SK-N-SH (cell line): ENCODE results near the gene SIRT5. TPM values are rescaled to one million over a fixed set of nuclear protein-coding genes. Genes with fewer than 3 reads are reported as not detected.

Source experiments
- CTCF ChIA-PET: fragments of 300-600, 350-600 bp; formaldehyde crosslinking; extraction: SDS; loops from one replicate; lab custom pipeline; 2021; lab: Yijun Ruan, JAX
- POLR2A ChIA-PET: fragments of 350-600 bp; sonication (Branson Sonifier 250); formaldehyde crosslinking; extraction: SDS; loops from one replicate; lab custom pipeline; 2020; ENCODE audit warnings: antibody characterized with exemption, inconsistent platforms; lab: Yijun Ruan, JAX
- DNase-seq: peaks from one replicate; pipeline ENCODE4 v3.0.0; 2012
- H2AFZ ChIP-seq: fragments of 200-600 bp; sonication (generic); 2 replicates; pipeline ENCODE4 v1.8.1; 2016; ENCODE audit warnings: antibody characterized with exemption, mild to moderate bottlenecking, low read depth
- H3F3A ChIP-seq: fragments of 200-600 bp; sonication (generic); replicated peaks from 2 replicates; pipeline ENCODE3; 2016; ENCODE audit warnings: antibody characterized with exemption, mild to moderate bottlenecking; ENCODE audit not compliant: insufficient read depth
- H3K27ac ChIP-seq, 2 experiments: fragments of 200-500 bp in 1 of 2; fragments of 200-600 bp in 1 of 2; sonication (Bioruptor generic) in 1 of 2; sonication (generic), shearing (Covaris generic) in 1 of 2; 2 replicates each; pipeline versions ENCODE4 v1.5.1 to v1.6.1; 2014 to 2016; ENCODE audit warnings: low read depth in 2 of 2, inconsistent platforms in 1 of 2, low read length in 1 of 2, mild to moderate bottlenecking in 1 of 2, mixed read lengths in 1 of 2
- H3K27me3 ChIP-seq: fragments of 200-600 bp; sonication (generic), shearing (Covaris generic); 2 replicates; pipeline ENCODE4 v1.6.1; 2016; ENCODE audit warnings: mixed run types; ENCODE audit not compliant: insufficient read depth
- H3K36me3 ChIP-seq, 2 experiments: fragments of 200-500 bp in 1 of 2; fragments of 200-600 bp in 1 of 2; sonication (Bioruptor generic) in 1 of 2; sonication (generic) in 1 of 2; replicated peaks in 1 of 2; 2 replicates each; pipeline versions ENCODE3 to v1.5.1; 2014 to 2016; ENCODE audit warnings: low read length in 1 of 2, mild to moderate bottlenecking in 1 of 2; ENCODE audit not compliant: insufficient read depth in 2 of 2, control insufficient read depth in 1 of 2
- H3K4me1 ChIP-seq, 2 experiments: fragments of 200-500 bp in 1 of 2; fragments of 200-600 bp in 1 of 2; sonication (Bioruptor generic) in 1 of 2; sonication (generic), shearing (Covaris generic) in 1 of 2; 2 replicates each; pipeline versions ENCODE4 v1.5.1 to v1.6.1; 2014 to 2016; ENCODE audit warnings: low read depth in 1 of 2, low read length in 1 of 2, mixed run types in 1 of 2; ENCODE audit not compliant: insufficient read depth in 2 of 2, control insufficient read depth in 1 of 2
- H3K4me2 ChIP-seq: fragments of 200-600 bp; sonication (generic), shearing (Covaris generic); 2 replicates; pipeline ENCODE4 v1.6.1; 2017; ENCODE audit warnings: mixed run types
- H3K4me3 ChIP-seq, 2 experiments: fragments of 200-500 bp in 1 of 2; fragments of 200-600 bp in 1 of 2; sonication (Bioruptor generic) in 1 of 2; sonication (generic), shearing (Covaris generic) in 1 of 2; 2 replicates each; pipeline versions ENCODE4 v1.5.1 to v1.8.1; 2014 to 2016; ENCODE audit warnings: low read depth in 2 of 2, inconsistent platforms in 1 of 2, low read length in 1 of 2, mild to moderate bottlenecking in 1 of 2, mixed read lengths in 1 of 2, moderate library complexity in 1 of 2
- H3K79me2 ChIP-seq: fragments of 200-600 bp; sonication (generic); 2 replicates; pipeline ENCODE4 v1.8.1; 2017; ENCODE audit warnings: mild to moderate bottlenecking; ENCODE audit not compliant: insufficient read depth
- H3K9ac ChIP-seq: fragments of 200-600 bp; sonication (generic); 2 replicates; pipeline ENCODE4 v1.6.1; 2017; ENCODE audit warnings: mixed run types
- H3K9me2 ChIP-seq: fragments of 200-600 bp; sonication (generic); 2 replicates; pipeline ENCODE4 v1.6.1; 2017; ENCODE audit warnings: mixed run types
- H3K9me3 ChIP-seq: fragments of 200-600 bp; sonication (generic); 2 replicates; pipeline ENCODE4 v1.6.1; 2017; ENCODE audit warnings: mixed run types, mild to moderate bottlenecking, moderate library complexity
- H4K20me1 ChIP-seq: fragments of 200-600 bp; sonication (generic); 2 replicates; pipeline ENCODE4 v1.6.1; 2017; ENCODE audit warnings: mild to moderate bottlenecking, mixed run types; ENCODE audit not compliant: insufficient read depth
- CHD2 ChIP-seq: fragments of 150-350 bp; IDR thresholded peaks from 2 replicates; pipeline ENCODE4 v1.6.1; 2018; ENCODE audit warnings: low read length; ENCODE audit not compliant: partially characterized antibody
- FOXJ3 ChIP-seq: sonication (generic); formaldehyde crosslinking; IDR thresholded peaks from 2 replicates; pipeline ENCODE4 v1.5.1; 2020; ENCODE audit warnings: mild to moderate bottlenecking, missing genetic modification reagents
- FOXM1 ChIP-seq: IDR thresholded peaks from 2 replicates; pipeline ENCODE4 v1.4.0; 2012; ENCODE audit warnings: low read depth, mild to moderate bottlenecking
- GABPA ChIP-seq: IDR thresholded peaks from 2 replicates; pipeline ENCODE4 v1.4.0; 2012; ENCODE audit warnings: low read depth, mild to moderate bottlenecking
- MXI1 ChIP-seq: IDR thresholded peaks from 2 replicates; pipeline ENCODE4 v1.6.1; 2012; ENCODE audit warnings: mild to moderate bottlenecking, low read depth, low read length, improper control_type of control experiment
- NFIC ChIP-seq: IDR thresholded peaks from 2 replicates; pipeline ENCODE4 v1.4.0; 2012; ENCODE audit warnings: borderline replicate concordance
- RFX5 ChIP-seq: IDR thresholded peaks from 2 replicates; pipeline ENCODE4 v1.6.1; 2012; ENCODE audit warnings: mild to moderate bottlenecking, improper control_type of control experiment, low read length
- YY1 ChIP-seq: IDR thresholded peaks from 2 replicates; pipeline ENCODE4 v1.4.0; 2012; ENCODE audit warnings: low read depth, mild to moderate bottlenecking
- WGBS: methylation state at CpG from one replicate; pipeline ENCODE4 v1.1.6; 2017; ENCODE audit warnings: low lambda C conversion rate; 5-methylcytosine and 5-hydroxymethylcytosine counted together
- polyA plus RNA-seq, 3 experiments: library from polyadenylated mRNA; depleted of rRNA; stranded (reverse); fragments of >200 nt; gene quantifications; 2 replicates each; pipeline ENCODE4 v1.2.3, GENCODE V29; 2012
- TF ChIP-seq, protein P1 (sequence below): fragments of 150-350 bp; IDR thresholded peaks from 2 replicates; pipeline ENCODE4 v1.6.1; 2017; ENCODE audit warnings: antibody characterized with exemption, low read length, low read depth, borderline replicate concordance
- TF ChIP-seq, protein P2 (sequence below): IDR thresholded peaks from 2 replicates; pipeline ENCODE4; 2012
- TF ChIP-seq, protein P3 (sequence below): IDR thresholded peaks from 2 replicates; pipeline ENCODE4 v1.4.0; 2012; ENCODE audit warnings: low read depth, borderline replicate concordance
- TF ChIP-seq, protein P4 (sequence below): IDR thresholded peaks from 2 replicates; pipeline ENCODE4 v1.6.1; 2012; ENCODE audit warnings: mild to moderate bottlenecking, low read depth, low read length, moderate library complexity
- TF ChIP-seq, protein P5 (sequence below): IDR thresholded peaks from 2 replicates; pipeline ENCODE4 v1.4.0; 2012; ENCODE audit warnings: low read depth, borderline replicate concordance

The SIRT5 gene
- polyA plus RNA-seq, 1 of the 3 experiments (the other 2 are of a cell fraction), result 6.7 TPM

DNA sequence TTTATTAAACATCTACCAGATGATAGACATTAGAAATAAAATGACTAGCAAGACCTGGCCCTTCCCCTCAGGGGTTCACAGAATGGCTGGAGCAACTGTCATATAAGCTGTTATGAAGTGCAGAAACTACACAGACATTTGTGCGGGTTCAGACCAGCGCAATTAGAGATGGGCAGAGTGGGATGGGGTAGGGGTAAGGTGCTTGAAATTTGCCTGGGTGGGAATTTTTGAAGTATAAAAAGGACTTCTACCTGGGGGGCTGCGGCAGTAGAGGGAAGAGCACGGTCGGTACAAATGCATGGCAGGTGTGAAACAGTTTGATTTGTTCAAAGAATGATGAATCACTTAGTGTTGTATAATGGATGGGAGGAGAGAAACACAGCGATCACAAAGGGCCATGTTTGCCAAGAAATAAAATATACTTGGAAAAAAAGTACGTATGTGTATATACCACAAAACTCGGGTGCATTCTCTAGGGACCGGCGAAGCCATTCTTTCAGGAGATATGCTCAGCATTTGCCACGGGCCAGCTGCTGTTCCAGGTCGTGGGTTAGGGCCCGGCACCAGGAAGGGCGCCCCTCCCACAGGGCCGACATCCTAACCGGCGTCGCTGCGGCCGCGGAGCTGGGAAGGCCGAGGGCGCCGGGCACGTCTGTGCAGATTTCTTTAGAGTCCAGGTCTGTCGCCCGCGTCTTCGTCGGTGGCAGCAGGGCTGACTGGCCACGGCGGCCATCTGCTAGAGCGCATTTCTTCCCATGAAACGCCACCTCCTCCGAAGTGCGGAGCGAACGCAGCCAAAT, 39.9 kb downstream of the SIRT5 start:
- CTCF ChIA-PET, result interaction anchor here (0.6 to 3.5 kb wide), 16 partner anchors 8 to 453 kb away, joined by 3 to 30 read pairs (median 4); partner anchors contain the start of genes GFOD1 and SIRT5
- POLR2A ChIA-PET, result interaction anchor here (0.8 to 4.1 kb wide), 10 partner anchors 12 to 286 kb away, joined by 3 to 33 read pairs (median 4); partner anchors contain the start of genes GFOD1, RANBP9, SIRT5 and TBC1D7
- 2% methylated on average over 22 of the region's 38 CpGs for WGBS
- Histone ChIP-seq H4K20me1 (peaks cover 14% of the 10 kb centered on the region), H3K4me2 (peak overlapping the region; percentile 88), H3K9me2 (no peaks in the 10 kb centered on the region), H3K9ac (peak overlapping the region; percentile 91), H3K4me3 (peak overlapping the region; percentile 96 to 99), H3K27me3 (no peaks in the 10 kb centered on the region), H3F3A (peaks cover 11% of the 10 kb centered on the region), H3K36me3 (peaks cover 19 to 26% of the 10 kb centered on the region in 2 experiments), H2AFZ (peak overlapping the region; percentile 80), H3K4me1 (peaks cover 5 to 24% of the 10 kb centered on the region in 2 experiments; a peak in 3 of 4 replicates), H3K9me3 (no peaks in the 10 kb centered on the region), H3K27ac (peak overlapping the region; percentile 93 to 94), H3K79me2 (peaks cover 51% of the 10 kb centered on the region)
- TF ChIP-seq MXI1 (0 out of 2 replicates have a peak, but pooled peaks have one; percentile 3), FOXM1 (no peak)
- DNase-seq, result peak; percentile 73

DNA sequence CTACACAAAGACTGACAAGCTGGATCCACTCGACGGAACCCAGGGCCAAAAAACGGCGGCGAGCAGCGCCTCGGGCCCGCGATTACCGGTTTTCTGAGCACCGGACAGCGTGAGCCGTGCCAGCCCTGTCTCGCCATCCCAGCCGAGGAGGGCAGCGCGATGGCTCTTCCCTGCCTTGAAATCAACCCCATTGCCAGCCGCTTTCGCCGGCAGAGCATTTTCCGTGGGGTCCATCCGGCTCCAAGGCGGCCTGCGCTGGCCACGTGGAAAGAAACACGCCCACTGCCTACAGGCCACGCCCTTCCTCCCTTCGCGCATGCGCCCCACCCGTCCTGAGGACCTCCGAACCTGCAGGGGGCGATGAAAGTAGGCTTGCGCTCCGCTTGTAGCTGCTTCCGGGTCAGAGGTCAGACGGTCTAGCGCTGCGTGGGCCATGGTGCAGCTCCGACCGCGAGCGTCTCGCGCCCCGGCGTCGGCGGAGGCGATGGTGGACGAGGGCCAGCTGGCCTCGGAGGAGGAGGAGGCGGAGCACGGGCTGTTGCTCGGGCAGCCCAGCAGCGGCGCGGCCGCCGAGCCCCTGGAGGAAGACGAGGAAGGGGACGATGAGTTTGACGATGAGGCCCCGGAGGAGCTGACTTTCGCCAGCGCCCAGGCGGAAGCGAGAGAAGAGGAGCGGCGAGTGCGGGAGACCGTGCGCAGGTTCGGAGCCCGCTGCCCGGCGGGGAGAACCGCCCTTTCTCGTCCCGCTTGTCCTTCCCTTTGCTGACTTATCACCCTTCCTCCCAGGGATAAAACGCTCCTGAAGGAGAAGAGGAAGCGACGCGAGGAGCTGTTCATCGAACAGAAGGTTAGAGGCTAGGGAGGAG, 40.8 kb downstream of the SIRT5 start, which contains the start of gene NOL7:
NOL7 (plus strand) TSS at position 410 of the 866 bp plus-strand sequence; CDS start at position 434, 24 bp downstream.
- Histone ChIP-seq H4K20me1 (peaks cover 14% of the 10 kb centered on the region), H3K27me3 (no peaks in the 10 kb centered on the region), H3K4me2 (peak within 1 kb of the TSS; percentile 88), H3K9me2 (no peaks in the 10 kb centered on the region), H3F3A (peaks cover 15% of the 10 kb centered on the region), H3K36me3 (peaks cover 27 to 33% of the 10 kb centered on the region in 2 experiments), H3K9me3 (no peaks in the 10 kb centered on the region), H3K4me1 (peaks cover 5 to 24% of the 10 kb centered on the region in 2 experiments; a peak in 3 of 4 replicates), H3K79me2 (peaks cover 59% of the 10 kb centered on the region), H3K4me3 (peak within 1 kb of the TSS; percentile 96 to 99), H2AFZ (peak within 1 kb of the TSS; percentile 85), H3K9ac (peak within 1 kb of the TSS; percentile 91), H3K27ac (peak within 1 kb of the TSS; percentile 93 to 95)
- ChIA-PET POLR2A (interaction anchor here (0.7 to 4.1 kb wide), 14 partner anchors 10 to 287 kb away, joined by 3 to 33 read pairs (median 4); partner anchors contain the start of genes GFOD1, RANBP9, SIRT5 and TBC1D7), CTCF (interaction anchor here (0.6 to 3.5 kb wide), 27 partner anchors 9 to 284 kb away, joined by 3 to 30 read pairs (median 4); partner anchors contain the start of genes GFOD1 and SIRT5)
- DNase-seq, result peak; percentile 99
- under 1% methylated on average over 43 of the region's 85 CpGs for WGBS
- peak; percentile 78 for TF ChIP-seq YY1
- TF ChIP-seq GABPA, result peak; percentile 91
- TF ChIP-seq, protein P1, sequence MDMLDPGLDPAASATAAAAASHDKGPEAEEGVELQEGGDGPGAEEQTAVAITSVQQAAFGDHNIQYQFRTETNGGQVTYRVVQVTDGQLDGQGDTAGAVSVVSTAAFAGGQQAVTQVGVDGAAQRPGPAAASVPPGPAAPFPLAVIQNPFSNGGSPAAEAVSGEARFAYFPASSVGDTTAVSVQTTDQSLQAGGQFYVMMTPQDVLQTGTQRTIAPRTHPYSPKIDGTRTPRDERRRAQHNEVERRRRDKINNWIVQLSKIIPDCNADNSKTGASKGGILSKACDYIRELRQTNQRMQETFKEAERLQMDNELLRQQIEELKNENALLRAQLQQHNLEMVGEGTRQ, result peak; percentile 32; the same call in 1 of the 2 replicates
- TF ChIP-seq RFX5, result no peak
- TF ChIP-seq, protein P2, sequence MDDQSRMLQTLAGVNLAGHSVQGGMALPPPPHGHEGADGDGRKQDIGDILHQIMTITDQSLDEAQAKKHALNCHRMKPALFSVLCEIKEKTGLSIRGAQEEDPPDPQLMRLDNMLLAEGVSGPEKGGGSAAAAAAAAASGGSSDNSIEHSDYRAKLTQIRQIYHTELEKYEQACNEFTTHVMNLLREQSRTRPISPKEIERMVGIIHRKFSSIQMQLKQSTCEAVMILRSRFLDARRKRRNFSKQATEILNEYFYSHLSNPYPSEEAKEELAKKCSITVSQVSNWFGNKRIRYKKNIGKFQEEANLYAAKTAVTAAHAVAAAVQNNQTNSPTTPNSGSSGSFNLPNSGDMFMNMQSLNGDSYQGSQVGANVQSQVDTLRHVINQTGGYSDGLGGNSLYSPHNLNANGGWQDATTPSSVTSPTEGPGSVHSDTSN, result no peak; the same call in 1 of the 2 replicates
- peak; percentile 10; the same call in 1 of the 2 replicates for TF ChIP-seq FOXJ3 (CRISPR knock-in tag)
- TF ChIP-seq, protein P3, sequence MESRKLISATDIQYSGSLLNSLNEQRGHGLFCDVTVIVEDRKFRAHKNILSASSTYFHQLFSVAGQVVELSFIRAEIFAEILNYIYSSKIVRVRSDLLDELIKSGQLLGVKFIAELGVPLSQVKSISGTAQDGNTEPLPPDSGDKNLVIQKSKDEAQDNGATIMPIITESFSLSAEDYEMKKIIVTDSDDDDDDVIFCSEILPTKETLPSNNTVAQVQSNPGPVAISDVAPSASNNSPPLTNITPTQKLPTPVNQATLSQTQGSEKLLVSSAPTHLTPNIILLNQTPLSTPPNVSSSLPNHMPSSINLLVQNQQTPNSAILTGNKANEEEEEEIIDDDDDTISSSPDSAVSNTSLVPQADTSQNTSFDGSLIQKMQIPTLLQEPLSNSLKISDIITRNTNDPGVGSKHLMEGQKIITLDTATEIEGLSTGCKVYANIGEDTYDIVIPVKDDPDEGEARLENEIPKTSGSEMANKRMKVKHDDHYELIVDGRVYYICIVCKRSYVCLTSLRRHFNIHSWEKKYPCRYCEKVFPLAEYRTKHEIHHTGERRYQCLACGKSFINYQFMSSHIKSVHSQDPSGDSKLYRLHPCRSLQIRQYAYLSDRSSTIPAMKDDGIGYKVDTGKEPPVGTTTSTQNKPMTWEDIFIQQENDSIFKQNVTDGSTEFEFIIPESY, result no peak
- TF ChIP-seq, protein P4, sequence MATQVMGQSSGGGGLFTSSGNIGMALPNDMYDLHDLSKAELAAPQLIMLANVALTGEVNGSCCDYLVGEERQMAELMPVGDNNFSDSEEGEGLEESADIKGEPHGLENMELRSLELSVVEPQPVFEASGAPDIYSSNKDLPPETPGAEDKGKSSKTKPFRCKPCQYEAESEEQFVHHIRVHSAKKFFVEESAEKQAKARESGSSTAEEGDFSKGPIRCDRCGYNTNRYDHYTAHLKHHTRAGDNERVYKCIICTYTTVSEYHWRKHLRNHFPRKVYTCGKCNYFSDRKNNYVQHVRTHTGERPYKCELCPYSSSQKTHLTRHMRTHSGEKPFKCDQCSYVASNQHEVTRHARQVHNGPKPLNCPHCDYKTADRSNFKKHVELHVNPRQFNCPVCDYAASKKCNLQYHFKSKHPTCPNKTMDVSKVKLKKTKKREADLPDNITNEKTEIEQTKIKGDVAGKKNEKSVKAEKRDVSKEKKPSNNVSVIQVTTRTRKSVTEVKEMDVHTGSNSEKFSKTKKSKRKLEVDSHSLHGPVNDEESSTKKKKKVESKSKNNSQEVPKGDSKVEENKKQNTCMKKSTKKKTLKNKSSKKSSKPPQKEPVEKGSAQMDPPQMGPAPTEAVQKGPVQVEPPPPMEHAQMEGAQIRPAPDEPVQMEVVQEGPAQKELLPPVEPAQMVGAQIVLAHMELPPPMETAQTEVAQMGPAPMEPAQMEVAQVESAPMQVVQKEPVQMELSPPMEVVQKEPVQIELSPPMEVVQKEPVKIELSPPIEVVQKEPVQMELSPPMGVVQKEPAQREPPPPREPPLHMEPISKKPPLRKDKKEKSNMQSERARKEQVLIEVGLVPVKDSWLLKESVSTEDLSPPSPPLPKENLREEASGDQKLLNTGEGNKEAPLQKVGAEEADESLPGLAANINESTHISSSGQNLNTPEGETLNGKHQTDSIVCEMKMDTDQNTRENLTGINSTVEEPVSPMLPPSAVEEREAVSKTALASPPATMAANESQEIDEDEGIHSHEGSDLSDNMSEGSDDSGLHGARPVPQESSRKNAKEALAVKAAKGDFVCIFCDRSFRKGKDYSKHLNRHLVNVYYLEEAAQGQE, result peak; percentile 35; the same call in 1 of the 2 replicates
- TF ChIP-seq NFIC, result no peak; the same call in 1 of the 2 replicates
- TF ChIP-seq, protein P5, sequence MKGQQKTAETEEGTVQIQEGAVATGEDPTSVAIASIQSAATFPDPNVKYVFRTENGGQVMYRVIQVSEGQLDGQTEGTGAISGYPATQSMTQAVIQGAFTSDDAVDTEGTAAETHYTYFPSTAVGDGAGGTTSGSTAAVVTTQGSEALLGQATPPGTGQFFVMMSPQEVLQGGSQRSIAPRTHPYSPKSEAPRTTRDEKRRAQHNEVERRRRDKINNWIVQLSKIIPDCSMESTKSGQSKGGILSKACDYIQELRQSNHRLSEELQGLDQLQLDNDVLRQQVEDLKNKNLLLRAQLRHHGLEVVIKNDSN, result peak; percentile 80
- peak; percentile 94 for TF ChIP-seq CHD2
